ENCODE data around the gene TRIL.

Gene TRIL

GRCh38 chr7:28958235-28958979 lies at the start of gene TRIL:
TSS of gene TRIL (minus strand) at chr7:28958330. CDS start at chr7:28958046, 284 bp downstream.
- no peak for DNase-seq

- no peak for DNase-seq
These were observed 49.0 kb upstream of the TRIL start for GRCh38 chr7:29007127-29007526.

- DNase-seq = no peak
These were observed 47.7 kb upstream of the TRIL start for GRCh38 chr7:29005829-29006228.

GRCh38 chr7:29005406-29005805 lies 47.3 kb upstream of the TRIL start:
- no peak for DNase-seq

GRCh38 chr7:29003703-29004102 lies 45.6 kb upstream of the TRIL start:
- no peak for DNase-seq

- no peak for DNase-seq
These were observed 42.6 kb upstream of the TRIL start for GRCh38 chr7:29000717-29001076.

- no peak for DNase-seq
These were observed 42.0 kb upstream of the TRIL start for GRCh38 chr7:28999895-29000716.

GRCh38 chr7:28999427-28999826 lies 41.3 kb upstream of the TRIL start:
- no peak for DNase-seq

- DNase-seq = no peak
These were observed 40.0 kb upstream of the TRIL start for GRCh38 chr7:28998105-28998504.

GRCh38 chr7:28996836-28997235 lies 38.7 kb upstream of the TRIL start:
- no peak for DNase-seq

GRCh38 chr7:28993371-28993770 lies 35.2 kb upstream of the TRIL start:
- DNase-seq = no peak

- no peak for DNase-seq
These were observed 34.7 kb upstream of the TRIL start for GRCh38 chr7:28992798-28993197.

GRCh38 chr7:28990200-28990960 lies 32.2 kb upstream of the TRIL start:
- no peak for DNase-seq

- DNase-seq = no peak
These were observed 31.3 kb upstream of the TRIL start for GRCh38 chr7:28989211-28989980.

GRCh38 chr7:28988810-28989209 lies 30.7 kb upstream of the TRIL start:
- no peak for DNase-seq

- no peak for DNase-seq
These were observed 30.0 kb upstream of the TRIL start for GRCh38 chr7:28988091-28988490.

GRCh38 chr7:28986765-28987110 lies 28.6 kb upstream of the TRIL start:
- DNase-seq = no peak

- no peak for DNase-seq
These were observed 28.1 kb upstream of the TRIL start for GRCh38 chr7:28986028-28986764.

- DNase-seq = peak in 1 of 2 experiments; percentile 19
These were observed 26.5 kb upstream of the TRIL start for GRCh38 chr7:28984631-28985030.

GRCh38 chr7:28984217-28984616 lies 26.1 kb upstream of the TRIL start:
- DNase-seq = no peak

GRCh38 chr7:28983396-28984190 lies 25.5 kb upstream of the TRIL start:
- DNase-seq = no peak

- no peak for DNase-seq
These were observed 23.0 kb upstream of the TRIL start for GRCh38 chr7:28981161-28981465.

Data from SW 1271 (cell line).